HCT116 (cell line): ENCODE measurements around the gene VAV2. TPM values are rescaled to one million over a fixed set of nuclear protein-coding genes. Genes with fewer than 3 reads are reported as not detected.

Source experiments
- ATAC-seq: fragments of 200-7000 bp; cut with Tn5 transposase; 2 replicates; pipeline ENCODE4 v1.9.1; 2020; ENCODE audit warnings: mild to moderate bottlenecking, moderate library complexity
- BruUV-seq: library from RNA; stranded (reverse); fragments of 400-500 nt; replicated peaks from 2 replicates; lab custom pipeline; 2021; lab: Mats Ljungman, UMichigan
- CTCF ChIA-PET: fragments of 300-600 bp; sonication (Branson Sonifier 250); formaldehyde crosslinking; loops from one replicate; lab custom pipeline; 2021; ENCODE audit warnings: antibody characterized with exemption; lab: Charles Lee
- POLR2A ChIA-PET: fragments of 300-600, 350-600 bp; sonication (Branson Sonifier 250); formaldehyde crosslinking; loops from one replicate; lab custom pipeline; 2021; ENCODE audit warnings: antibody characterized with exemption; lab: Charles Lee
- RAD21 ChIA-PET, 2 experiments: fragments of 300-600 bp; sonication (Branson Sonifier 250); formaldehyde crosslinking; loops; one replicate each; lab custom pipeline; 2023; ENCODE audit warnings: low total read pairs in 2 of 2; ENCODE audit not compliant: uncharacterized antibody in 2 of 2, unreplicated experiment in 2 of 2, low non-redundant PET in 1 of 2; lab: Charles Lee
- DNase-seq: peaks from one replicate; pipeline ENCODE4 v3.0.0-alpha.2; 2010; ENCODE audit warnings: low read depth, low spot score
- H2AFZ ChIP-seq: fragments of 200-600 bp; shearing (Covaris generic), sonication (generic); 2 replicates; pipeline ENCODE4 v1.6.1; 2017; ENCODE audit warnings: low read depth, mixed run types, mixed read lengths, antibody characterized with exemption, low read length; ENCODE audit not compliant: poor library complexity, severe bottlenecking
- H3K27ac ChIP-seq: 2 replicates; pipeline ENCODE4 v1.5.1; 2012; ENCODE audit warnings: low read depth, low read length
- H3K27me3 ChIP-seq: fragments of 200-600 bp; sonication (generic); 2 replicates; pipeline ENCODE4 v1.6.1; 2016; ENCODE audit warnings: mixed run types, low read length, mixed read lengths; ENCODE audit not compliant: insufficient read depth
- H3K36me3 ChIP-seq, 2 experiments: fragments of 200-500 bp in 1 of 2; fragments of 200-600 bp in 1 of 2; sonication (Bioruptor generic) in 1 of 2; sonication (generic) in 1 of 2; 2 replicates each; pipeline versions ENCODE4 v1.5.1 to v1.6.1; 2014 to 2016; ENCODE audit warnings: low read length in 2 of 2, inconsistent platforms in 1 of 2, mixed read lengths in 1 of 2, mixed run types in 1 of 2; ENCODE audit not compliant: insufficient read depth in 2 of 2, control insufficient read depth in 1 of 2
- H3K4me1 ChIP-seq, 2 experiments: fragments of 200-600 bp in 1 of 2; sonication (generic) in 1 of 2; 2 replicates each; pipeline versions ENCODE4 v1.5.1 to v1.6.1; 2012 to 2017; ENCODE audit warnings: low read length in 2 of 2, inconsistent platforms in 1 of 2, mild to moderate bottlenecking in 1 of 2, mixed read lengths in 1 of 2, mixed run types in 1 of 2, moderate library complexity in 1 of 2; ENCODE audit not compliant: insufficient read depth in 2 of 2, control insufficient read depth in 1 of 2
- H3K4me2 ChIP-seq: fragments of 200-600 bp; sonication (generic); 2 replicates; pipeline ENCODE4 v1.6.1; 2017; ENCODE audit warnings: mixed run types, low read length, mixed read lengths
- H3K4me3 ChIP-seq, 2 experiments: fragments of 200-600 bp in 1 of 2; sonication (generic) in 1 of 2; replicated peaks in 1 of 2; 2 replicates each; pipeline ENCODE4 v1.5.1; 2011 to 2016; ENCODE audit warnings: low read length in 2 of 2, control low read depth in 1 of 2, low read depth in 1 of 2, mild to moderate bottlenecking in 1 of 2, mixed read lengths in 1 of 2, mixed run types in 1 of 2
- H3K79me2 ChIP-seq: fragments of 200-600 bp; sonication (generic); 2 replicates; pipeline ENCODE4 v1.6.1; 2017; ENCODE audit warnings: mild to moderate bottlenecking, mixed run types, low read length, moderate library complexity, mixed read lengths; ENCODE audit not compliant: insufficient read depth
- H3K9ac ChIP-seq: fragments of 200-600 bp; sonication (generic); 2 replicates; pipeline ENCODE4 v1.6.1; 2016; ENCODE audit warnings: low read length, mixed read lengths
- H3K9me2 ChIP-seq: fragments of 200-600 bp; sonication (generic), shearing (Covaris generic); 2 replicates; pipeline ENCODE4 v1.6.1; 2017; ENCODE audit warnings: mixed run types, mild to moderate bottlenecking, moderate library complexity; ENCODE audit not compliant: insufficient read depth
- H3K9me3 ChIP-seq, 2 experiments: fragments of 200-500 bp in 1 of 2; fragments of 200-600 bp in 1 of 2; sonication (Bioruptor generic) in 1 of 2; sonication (generic) in 1 of 2; 2 replicates each; pipeline ENCODE4 v1.6.1; 2014 to 2017; ENCODE audit warnings: low read length in 2 of 2, mixed read lengths in 2 of 2, inconsistent platforms in 1 of 2, low read depth in 1 of 2, mild to moderate bottlenecking in 1 of 2, mixed run types in 1 of 2, moderate library complexity in 1 of 2; ENCODE audit not compliant: control insufficient read depth in 1 of 2, insufficient read depth in 1 of 2
- H4K20me1 ChIP-seq: fragments of 200-600 bp; sonication (generic), shearing (Covaris generic); 2 replicates; pipeline ENCODE4 v1.6.1; 2017; ENCODE audit warnings: mixed run types, mild to moderate bottlenecking, moderate library complexity; ENCODE audit not compliant: insufficient read depth
- ATF3 ChIP-seq: IDR thresholded peaks from 2 replicates; pipeline ENCODE4 v1.6.1; 2012
- CBX3 ChIP-seq: IDR thresholded peaks from 2 replicates; pipeline ENCODE4 v1.6.1; 2012; ENCODE audit warnings: low read depth
- CEBPB ChIP-seq: IDR thresholded peaks from 2 replicates; pipeline ENCODE4 v1.6.1; 2012; ENCODE audit warnings: low read depth
- EZH2 ChIP-seq: fragments of 200-600 bp; sonication (generic); IDR thresholded peaks from 2 replicates; pipeline ENCODE4 v1.6.1; 2017; ENCODE audit warnings: antibody characterized with exemption, mixed run types
- EZH2phosphoT487 ChIP-seq: fragments of 200-600 bp; IDR thresholded peaks from 2 replicates; pipeline ENCODE4 v1.6.1; 2018; ENCODE audit warnings: antibody characterized with exemption, borderline replicate concordance
- MAX ChIP-seq: IDR thresholded peaks from 2 replicates; pipeline ENCODE4 v1.6.1; 2012
- POLR2A ChIP-seq: IDR thresholded peaks from 2 replicates; pipeline ENCODE4 v1.7.0; 2011; ENCODE audit warnings: borderline replicate concordance; ENCODE audit not compliant: insufficient read depth, insufficient read length; ENCODE audit errors: extremely low read depth
- POLR2AphosphoS5 ChIP-seq: IDR thresholded peaks from 2 replicates; pipeline ENCODE4 v1.6.1; 2011; ENCODE audit warnings: mild to moderate bottlenecking, low read depth, low read length, moderate library complexity
- RAD21 ChIP-seq: IDR thresholded peaks from 2 replicates; pipeline ENCODE4 v1.6.1; 2012; ENCODE audit warnings: low read depth, mild to moderate bottlenecking
- REST ChIP-seq: IDR thresholded peaks from 2 replicates; pipeline ENCODE4 v1.6.1; 2012; ENCODE audit warnings: low read depth
- SIN3A ChIP-seq: IDR thresholded peaks from 2 replicates; pipeline ENCODE4 v1.6.1; 2012; ENCODE audit warnings: low read depth
- SP1 ChIP-seq: IDR thresholded peaks from 2 replicates; pipeline ENCODE4 v1.6.1; 2012; ENCODE audit warnings: low read depth
- SRF ChIP-seq: IDR thresholded peaks from 2 replicates; pipeline ENCODE4 v1.6.1; 2012; ENCODE audit warnings: low read depth
- ZFX ChIP-seq: fragments of 450-650 bp; IDR thresholded peaks from 2 replicates; pipeline ENCODE4 v1.6.1; 2017
- ZNF274 ChIP-seq: fragments of 200-500 bp; sonication (Bioruptor generic); IDR thresholded peaks from 2 replicates; pipeline ENCODE4 v1.6.1; 2014; ENCODE audit warnings: mild to moderate bottlenecking, low read depth, low read length, inconsistent platforms
- intact Hi-C: fragments of 100-400 bp; cut with micrococcal nuclease; formaldehyde crosslinking; loops from 2 replicates; pipeline ENCODE4 v1.10.0; 2022
- total RNA-seq: library from RNA; stranded (reverse); gene quantifications from one replicate; pipeline ENCODE4 v1.2.1, GENCODE V29; 2021; ENCODE audit not compliant: unreplicated experiment
- TF ChIP-seq, protein P1 (sequence below): IDR thresholded peaks from 2 replicates; pipeline ENCODE4 v1.6.1; 2011; ENCODE audit warnings: mild to moderate bottlenecking, low read length, moderate library complexity; ENCODE audit not compliant: insufficient replicate concordance; ENCODE audit errors: extremely low read depth

The VAV2 gene
- total RNA-seq, 1 experiment from 2014 or later, result 33.2 TPM

DNA sequence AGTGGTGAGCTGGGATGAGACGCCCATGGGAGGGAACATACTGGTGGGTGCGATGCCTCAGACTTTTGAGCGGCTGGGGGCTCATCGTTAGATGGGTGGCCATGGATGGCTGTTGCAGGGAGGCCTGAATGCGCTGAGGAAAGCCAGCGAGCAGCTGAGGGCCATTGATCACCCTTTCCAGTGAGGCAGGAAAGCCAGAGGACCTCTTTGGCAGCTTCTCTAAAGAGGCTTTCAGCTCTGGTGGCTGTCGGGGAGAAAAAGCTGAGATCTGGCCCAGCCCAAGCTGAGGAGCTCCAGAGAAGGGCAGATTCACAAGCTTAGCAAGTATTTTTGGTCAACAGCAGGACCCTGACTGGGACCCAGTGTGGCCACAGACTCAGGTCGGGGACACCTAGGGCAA lies 13.3 kb upstream of the VAV2 start:
- intact Hi-C loops, result no loop called here
- Histone ChIP-seq H3K27me3 (0 out of 2 replicates have a peak, but pooled peaks cover 3% of the 10 kb centered on the region), H3K4me2 (no peak overlapping the region), H3K4me3 (no peak overlapping the region), H3K4me1 (no peaks in the 10 kb centered on the region), H3K9ac (no peak overlapping the region), H3K9me2 (no peaks in the 10 kb centered on the region), H3K79me2 (no peaks in the 10 kb centered on the region), H3K36me3 (no peaks in the 10 kb centered on the region), H3K9me3 (no peaks in the 10 kb centered on the region; a peak in 1 of 4 replicates), H2AFZ (no peak overlapping the region), H4K20me1 (no peaks in the 10 kb centered on the region), H3K27ac (no peak overlapping the region)
- RAD21 ChIA-PET, result no interaction called here
- POLR2A ChIA-PET, result no interaction called here
- BruUV-seq, result no TSS peak
- CTCF ChIA-PET, result interaction anchor here (2.2 kb wide), 1 partner anchor 12 kb away, joined by 6 read pairs; no protein-coding TSS in a partner anchor
- DNase-seq (no peak), ATAC-seq (no peak)
- TF ChIP-seq CEBPB, result no peak
- no peak for TF ChIP-seq POLR2A

DNA sequence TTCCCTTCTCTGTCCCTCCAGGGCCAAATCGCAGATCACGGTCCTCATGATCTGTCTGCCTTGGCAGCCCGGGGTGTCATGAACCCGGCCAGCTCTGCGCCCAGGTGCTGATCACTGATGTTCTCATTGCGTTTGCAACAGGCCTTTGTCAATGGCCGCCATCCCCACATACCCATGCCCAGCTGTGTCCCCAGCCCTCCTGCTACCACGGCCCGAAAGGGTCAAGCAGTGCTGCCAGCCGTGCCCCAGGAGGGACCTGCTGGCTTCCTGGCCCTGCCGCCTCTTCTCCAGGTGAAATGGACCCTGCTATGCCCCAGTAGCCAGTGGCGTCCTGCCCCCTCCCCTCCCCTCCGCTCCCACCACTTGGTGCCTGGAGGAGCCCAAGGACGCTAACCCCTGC lies 12.8 kb upstream of the VAV2 start:
- Histone ChIP-seq H3K9me3 (no peaks in the 10 kb centered on the region), H3K4me3 (no peak overlapping the region), H3K4me1 (no peaks in the 10 kb centered on the region), H4K20me1 (no peaks in the 10 kb centered on the region), H3K9me2 (no peaks in the 10 kb centered on the region), H3K27me3 (0 out of 2 replicates have a peak, but pooled peaks cover 3% of the 10 kb centered on the region), H3K4me2 (no peak overlapping the region), H3K36me3 (no peaks in the 10 kb centered on the region), H3K27ac (no peak overlapping the region), H3K79me2 (no peaks in the 10 kb centered on the region), H2AFZ (no peak overlapping the region), H3K9ac (no peak overlapping the region)
- CTCF ChIA-PET, result interaction anchor here (2.2 kb wide), 1 partner anchor 11 kb away, joined by 6 read pairs; no protein-coding TSS in a partner anchor
- POLR2A ChIA-PET, result no interaction called here
- BruUV-seq, result no TSS peak
- DNase-seq (no peak), ATAC-seq (no peak)
- intact Hi-C loops, result no loop called here
- RAD21 ChIA-PET, result no interaction called here
- TF ChIP-seq CBX3, result no peak
- no peak for TF ChIP-seq POLR2AphosphoS5
- TF ChIP-seq SRF, result no peak
- no peak for TF ChIP-seq ZFX
- TF ChIP-seq SP1, result no peak
- TF ChIP-seq, protein P1, sequence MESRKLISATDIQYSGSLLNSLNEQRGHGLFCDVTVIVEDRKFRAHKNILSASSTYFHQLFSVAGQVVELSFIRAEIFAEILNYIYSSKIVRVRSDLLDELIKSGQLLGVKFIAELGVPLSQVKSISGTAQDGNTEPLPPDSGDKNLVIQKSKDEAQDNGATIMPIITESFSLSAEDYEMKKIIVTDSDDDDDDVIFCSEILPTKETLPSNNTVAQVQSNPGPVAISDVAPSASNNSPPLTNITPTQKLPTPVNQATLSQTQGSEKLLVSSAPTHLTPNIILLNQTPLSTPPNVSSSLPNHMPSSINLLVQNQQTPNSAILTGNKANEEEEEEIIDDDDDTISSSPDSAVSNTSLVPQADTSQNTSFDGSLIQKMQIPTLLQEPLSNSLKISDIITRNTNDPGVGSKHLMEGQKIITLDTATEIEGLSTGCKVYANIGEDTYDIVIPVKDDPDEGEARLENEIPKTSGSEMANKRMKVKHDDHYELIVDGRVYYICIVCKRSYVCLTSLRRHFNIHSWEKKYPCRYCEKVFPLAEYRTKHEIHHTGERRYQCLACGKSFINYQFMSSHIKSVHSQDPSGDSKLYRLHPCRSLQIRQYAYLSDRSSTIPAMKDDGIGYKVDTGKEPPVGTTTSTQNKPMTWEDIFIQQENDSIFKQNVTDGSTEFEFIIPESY, result no peak
- TF ChIP-seq EZH2phosphoT487, result no peak
- no peak for TF ChIP-seq CEBPB
- no peak for TF ChIP-seq EZH2
- no peak for TF ChIP-seq MAX
- TF ChIP-seq ATF3, result no peak
- no peak for TF ChIP-seq ZNF274
- no peak for TF ChIP-seq RAD21
- no peak for TF ChIP-seq REST
- no peak for TF ChIP-seq POLR2A
- TF ChIP-seq SIN3A, result no peak
